Lower lobe of right lung (tissue), 2 donors: ENCODE results near the gene TRDMT1. TPM values are rescaled to one million over a fixed set of nuclear protein-coding genes. Genes with fewer than 3 reads are reported as not detected.

Experiments
- ATAC-seq, 2 donors: fragments of 200-7000 bp; cut with Tn5 transposase; one replicate each; pipeline ENCODE4 v1.9.1; 2020 to 2022; ENCODE audit warnings: mild to moderate bottlenecking in 2 of 2, moderate library complexity in 2 of 2
- DNase-seq: peaks from one replicate; pipeline ENCODE4 v3.0.0-alpha.2; 2020
- H3K27ac ChIP-seq: fragments of 200-600 bp; one replicate; pipeline ENCODE4 v1.8.0; 2022
- H3K27me3 ChIP-seq: fragments of 200-600 bp; one replicate; pipeline ENCODE4 v1.8.0; 2022; ENCODE audit warnings: low read depth
- H3K36me3 ChIP-seq: fragments of 200-600 bp; one replicate; pipeline ENCODE4 v1.8.0; 2022; ENCODE audit warnings: mild to moderate bottlenecking
- H3K4me1 ChIP-seq: fragments of 200-600 bp; one replicate; pipeline ENCODE4 v1.8.0; 2022
- H3K4me3 ChIP-seq: fragments of 200-600 bp; one replicate; pipeline ENCODE4 v1.8.0; 2022; ENCODE audit warnings: mild to moderate bottlenecking
- H3K9me3 ChIP-seq: fragments of 200-600 bp; one replicate; pipeline ENCODE4 v1.8.0; 2022
- intact Hi-C: fragments of 100-400 bp; cut with DNase I; formaldehyde crosslinking; loops from one replicate; pipeline ENCODE4 v1.11.0; 2022
- total RNA-seq: library from RNA; stranded (reverse); fragmentation: NEBNext Ultra II Directional; extraction: Animal tissue kit (Norgen Biotek cat#: 25700); gene quantifications from one replicate; pipeline ENCODE4 v1.2.1, GENCODE V29; 2021
- TF ChIP-seq, protein P1 (sequence below): fragments of 200-600 bp; IDR thresholded peaks from one replicate; pipeline ENCODE4 v1.8.0; 2022; ENCODE audit warnings: antibody characterized with exemption, mild to moderate bottlenecking
- donor health status: DM: no; HTN: yes; CAD: no; lungs with severe emphysema.

Gene TRDMT1
- total RNA-seq, 1 donor from 2014 or later, result 7.9 TPM

DNA sequence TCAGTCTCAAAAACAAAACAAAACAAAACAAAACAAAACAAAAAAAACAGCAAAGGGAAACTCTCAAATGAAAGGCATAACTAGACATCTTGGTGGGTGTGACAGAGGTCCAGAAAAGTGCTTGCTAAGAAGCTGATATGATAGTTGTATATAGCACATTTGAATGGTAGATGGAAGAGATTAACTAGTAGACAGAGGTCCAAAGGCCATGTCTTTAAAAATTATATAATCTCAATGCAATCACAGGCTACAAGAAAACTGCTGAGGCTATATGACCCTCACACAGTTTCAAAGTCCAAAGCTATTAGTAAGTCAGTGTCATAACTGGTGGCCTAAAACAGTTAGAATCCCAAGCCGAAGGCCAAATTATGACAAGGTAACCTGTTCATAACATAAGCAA is 56.2 kb downstream of the TRDMT1 start:
- no peak for ATAC-seq
- no peak overlapping the region for H3K4me3 ChIP-seq
- intact Hi-C loops, result no loop called here
- H3K27me3 ChIP-seq, result no peaks in the 10 kb centered on the region
- no peaks in the 10 kb centered on the region for H3K9me3 ChIP-seq
- no peaks in the 10 kb centered on the region for H3K4me1 ChIP-seq
- TF ChIP-seq, protein P1, sequence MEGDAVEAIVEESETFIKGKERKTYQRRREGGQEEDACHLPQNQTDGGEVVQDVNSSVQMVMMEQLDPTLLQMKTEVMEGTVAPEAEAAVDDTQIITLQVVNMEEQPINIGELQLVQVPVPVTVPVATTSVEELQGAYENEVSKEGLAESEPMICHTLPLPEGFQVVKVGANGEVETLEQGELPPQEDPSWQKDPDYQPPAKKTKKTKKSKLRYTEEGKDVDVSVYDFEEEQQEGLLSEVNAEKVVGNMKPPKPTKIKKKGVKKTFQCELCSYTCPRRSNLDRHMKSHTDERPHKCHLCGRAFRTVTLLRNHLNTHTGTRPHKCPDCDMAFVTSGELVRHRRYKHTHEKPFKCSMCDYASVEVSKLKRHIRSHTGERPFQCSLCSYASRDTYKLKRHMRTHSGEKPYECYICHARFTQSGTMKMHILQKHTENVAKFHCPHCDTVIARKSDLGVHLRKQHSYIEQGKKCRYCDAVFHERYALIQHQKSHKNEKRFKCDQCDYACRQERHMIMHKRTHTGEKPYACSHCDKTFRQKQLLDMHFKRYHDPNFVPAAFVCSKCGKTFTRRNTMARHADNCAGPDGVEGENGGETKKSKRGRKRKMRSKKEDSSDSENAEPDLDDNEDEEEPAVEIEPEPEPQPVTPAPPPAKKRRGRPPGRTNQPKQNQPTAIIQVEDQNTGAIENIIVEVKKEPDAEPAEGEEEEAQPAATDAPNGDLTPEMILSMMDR, result no peak
- DNase-seq, result no peak
- no peaks in the 10 kb centered on the region for H3K36me3 ChIP-seq
- H3K27ac ChIP-seq, result no peak overlapping the region

DNA sequence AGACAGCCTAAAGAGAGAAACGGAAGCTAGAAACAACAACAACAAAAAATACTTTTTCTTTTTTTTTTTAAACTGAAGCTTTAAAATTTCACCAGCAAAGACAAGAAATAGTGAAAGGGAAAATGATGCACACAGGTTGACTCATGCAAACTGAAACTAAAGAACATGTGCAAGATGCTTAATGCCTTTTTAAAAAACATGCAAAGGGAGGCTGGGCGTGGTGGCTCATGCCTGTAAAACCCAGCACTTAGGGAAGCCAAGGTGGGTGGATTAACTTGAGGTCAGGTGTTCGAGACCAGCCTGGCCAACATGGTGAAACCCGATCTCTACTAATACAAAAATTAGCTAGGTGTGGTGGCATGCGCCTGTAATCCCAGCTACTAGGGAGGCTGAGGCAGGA is 56.7 kb downstream of the TRDMT1 start:
- TF ChIP-seq, protein P1, result no peak
- Histone ChIP-seq H3K36me3 (no peaks in the 10 kb centered on the region), H3K4me1 (no peaks in the 10 kb centered on the region), H3K4me3 (no peak overlapping the region), H3K27ac (no peak overlapping the region), H3K27me3 (no peaks in the 10 kb centered on the region), H3K9me3 (no peaks in the 10 kb centered on the region)
- intact Hi-C loops, result no loop called here
- ATAC-seq (no peak), DNase-seq (no peak)

DNA sequence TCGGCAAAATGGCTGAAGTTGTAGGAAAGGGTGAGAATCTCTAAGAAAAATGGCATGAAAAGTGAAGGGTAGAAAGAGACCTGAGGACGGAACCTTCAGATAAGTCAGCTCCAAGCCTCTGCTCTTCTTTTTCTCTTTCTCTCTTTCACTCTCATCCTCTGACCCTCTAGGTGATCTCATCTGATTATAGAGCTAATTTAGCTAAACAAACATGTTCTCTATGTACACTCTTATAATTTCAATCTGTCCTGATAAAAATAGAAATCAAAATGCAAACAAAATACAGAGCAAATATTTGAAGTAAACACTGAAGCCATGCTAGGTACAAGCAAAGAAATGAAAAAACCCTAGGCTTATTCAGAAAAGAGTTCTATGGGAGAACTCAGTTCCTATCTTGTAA is 57.4 kb downstream of the TRDMT1 start:
- Histone ChIP-seq H3K36me3 (no peaks in the 10 kb centered on the region), H3K4me3 (no peak overlapping the region), H3K9me3 (no peaks in the 10 kb centered on the region), H3K4me1 (no peaks in the 10 kb centered on the region), H3K27me3 (no peaks in the 10 kb centered on the region), H3K27ac (no peak overlapping the region)
- TF ChIP-seq, protein P1, result no peak
- intact Hi-C loops, result no loop called here
- ATAC-seq (no peak), DNase-seq (no peak)

DNA sequence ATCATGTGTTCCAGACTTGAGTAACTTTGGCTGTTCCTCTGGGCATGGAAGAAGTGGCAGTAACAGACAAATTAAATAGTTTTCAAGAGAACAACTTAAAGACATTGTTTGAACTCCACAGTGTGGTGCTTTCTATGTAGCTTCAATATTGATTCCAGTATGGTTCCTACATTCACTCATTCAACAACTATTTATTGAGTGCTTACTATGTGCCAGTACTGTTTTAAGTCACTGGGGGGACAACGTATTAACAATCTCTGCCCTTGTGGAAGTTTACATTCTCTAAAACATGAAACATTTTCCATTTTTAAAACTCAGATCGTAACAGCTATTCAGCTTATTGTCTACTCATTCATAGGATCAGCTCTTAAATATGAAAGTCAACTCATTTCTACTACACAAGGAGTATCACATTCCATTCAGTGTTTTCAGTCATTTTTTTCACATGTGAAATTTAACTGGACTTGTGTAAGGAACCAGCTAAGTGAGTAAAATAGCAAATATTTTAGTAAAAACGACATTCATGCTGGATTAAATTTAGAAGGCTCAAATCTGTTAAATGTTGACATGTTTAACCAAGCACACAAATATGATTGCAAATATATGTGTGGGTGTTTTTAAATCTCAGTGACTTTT is 58.3 kb downstream of the TRDMT1 start:
- no peak for ATAC-seq
- H3K27ac ChIP-seq, result no peak overlapping the region
- TF ChIP-seq, protein P1, result no peak
- no peak overlapping the region for H3K4me3 ChIP-seq
- intact Hi-C loops, result no loop called here
- no peaks in the 10 kb centered on the region for H3K27me3 ChIP-seq
- no peaks in the 10 kb centered on the region for H3K36me3 ChIP-seq
- H3K9me3 ChIP-seq, result no peaks in the 10 kb centered on the region
- H3K4me1 ChIP-seq, result no peaks in the 10 kb centered on the region
- DNase-seq, result no peak

DNA sequence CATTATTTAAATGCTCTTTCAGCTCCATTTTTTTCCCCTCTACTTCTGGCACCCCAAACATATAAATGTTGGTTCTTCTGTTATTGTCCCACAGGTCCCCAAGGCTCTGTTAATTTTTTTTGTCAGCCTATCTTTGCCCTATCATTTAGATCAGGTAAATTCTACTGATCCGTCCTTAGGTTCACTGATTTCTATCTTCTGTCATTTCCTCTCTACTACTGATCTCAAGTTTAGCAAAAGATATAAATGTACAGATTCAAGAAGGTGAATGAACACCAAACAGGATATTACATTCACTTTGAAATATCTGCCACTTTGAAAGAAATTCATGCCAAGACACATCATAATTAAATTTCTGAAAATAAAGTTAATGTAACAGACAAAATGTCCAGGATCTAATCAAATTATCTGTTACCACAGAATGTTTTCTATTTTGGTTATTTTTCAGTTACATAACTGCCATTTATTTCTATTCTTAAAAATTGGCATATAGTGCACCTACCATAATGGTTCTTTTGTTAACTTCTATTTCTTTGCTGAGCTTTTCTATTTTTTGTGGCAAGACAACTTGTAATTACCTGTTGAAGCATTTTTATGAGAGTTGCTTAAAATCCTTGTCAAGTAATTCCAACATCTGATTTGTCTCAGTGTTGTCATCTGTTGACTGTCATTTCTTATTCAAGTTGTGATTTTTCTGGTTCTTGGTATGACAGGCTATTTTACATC is 59.8 kb downstream of the TRDMT1 start:
- DNase-seq, result no peak
- no peak overlapping the region for H3K4me3 ChIP-seq
- H3K9me3 ChIP-seq, result no peaks in the 10 kb centered on the region
- no peaks in the 10 kb centered on the region for H3K36me3 ChIP-seq
- no peak overlapping the region for H3K27ac ChIP-seq
- no peaks in the 10 kb centered on the region for H3K4me1 ChIP-seq
- ATAC-seq, result no peak
- TF ChIP-seq, protein P1, result no peak
- no peaks in the 10 kb centered on the region for H3K27me3 ChIP-seq
- intact Hi-C loops, result no loop called here
